ENCODE measurements around the gene GPR63.

GRCh38 chr6:96856856-96857255, 19.6 kb upstream of the GPR63 start:
- TF ChIP-seq, protein P1, sequence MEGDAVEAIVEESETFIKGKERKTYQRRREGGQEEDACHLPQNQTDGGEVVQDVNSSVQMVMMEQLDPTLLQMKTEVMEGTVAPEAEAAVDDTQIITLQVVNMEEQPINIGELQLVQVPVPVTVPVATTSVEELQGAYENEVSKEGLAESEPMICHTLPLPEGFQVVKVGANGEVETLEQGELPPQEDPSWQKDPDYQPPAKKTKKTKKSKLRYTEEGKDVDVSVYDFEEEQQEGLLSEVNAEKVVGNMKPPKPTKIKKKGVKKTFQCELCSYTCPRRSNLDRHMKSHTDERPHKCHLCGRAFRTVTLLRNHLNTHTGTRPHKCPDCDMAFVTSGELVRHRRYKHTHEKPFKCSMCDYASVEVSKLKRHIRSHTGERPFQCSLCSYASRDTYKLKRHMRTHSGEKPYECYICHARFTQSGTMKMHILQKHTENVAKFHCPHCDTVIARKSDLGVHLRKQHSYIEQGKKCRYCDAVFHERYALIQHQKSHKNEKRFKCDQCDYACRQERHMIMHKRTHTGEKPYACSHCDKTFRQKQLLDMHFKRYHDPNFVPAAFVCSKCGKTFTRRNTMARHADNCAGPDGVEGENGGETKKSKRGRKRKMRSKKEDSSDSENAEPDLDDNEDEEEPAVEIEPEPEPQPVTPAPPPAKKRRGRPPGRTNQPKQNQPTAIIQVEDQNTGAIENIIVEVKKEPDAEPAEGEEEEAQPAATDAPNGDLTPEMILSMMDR (conservative IDR thresholded peaks at IDR 0.05 in 1 of 2, IDR thresholded peaks at IDR 0.05 in 1 of 2; ENCODE audit: low read depth in 1 of 2, low read length in 2 of 2) = no peak
- no peak for TF ChIP-seq EZH2 (IDR thresholded peaks at IDR 0.05; ENCODE audit: low read length, missing control alignments)

All from fibroblast of lung (primary cell).